Keratinocyte (primary cell): Measurements from ENCODE around the gene ANKRD44. TPM values are rescaled to one million over a fixed set of nuclear protein-coding genes. Genes with fewer than 3 reads are reported as not detected.

Source experiments
- DNase-seq: peaks from one replicate; pipeline ENCODE4 v3.0.0-alpha.2; 2011; ENCODE audit warnings: low read depth, missing footprints, low spot score
- FAIRE-seq: peaks from 2 replicates; lab custom pipeline; 2011; peaks lifted over from hg19 to GRCh38; lab: Jason Lieb, UNC
- H2AFZ ChIP-seq: 2 replicates; pipeline ENCODE4 v1.6.0; 2012; ENCODE audit warnings: low read length, control low read depth, inconsistent platforms; ENCODE audit not compliant: control insufficient read depth
- H3K27ac ChIP-seq: 2 replicates; pipeline ENCODE4 v1.5.1; 2011; ENCODE audit warnings: low read length; ENCODE audit not compliant: control insufficient read depth, insufficient read depth
- H3K27me3 ChIP-seq: 3 replicates; pipeline ENCODE4 v1.6.0; 2011; ENCODE audit warnings: low read length; ENCODE audit not compliant: control insufficient read depth, insufficient read depth; ENCODE audit errors: extremely low read depth
- H3K36me3 ChIP-seq, 2 experiments: 2 replicates in 1 of 2; 3 replicates in 1 of 2; pipeline ENCODE4 v1.5.1; 2011; ENCODE audit warnings: low read length in 2 of 2, mild to moderate bottlenecking in 1 of 2; ENCODE audit not compliant: control insufficient read depth in 2 of 2, insufficient read depth in 2 of 2; ENCODE audit errors: extremely low read depth in 1 of 2
- H3K4me1 ChIP-seq: 3 replicates; pipeline ENCODE4 v1.5.1; 2011; ENCODE audit warnings: low read length; ENCODE audit not compliant: control insufficient read depth, insufficient read depth; ENCODE audit errors: extremely low read depth
- H3K4me2 ChIP-seq: 3 replicates; pipeline ENCODE4 v1.6.0; 2011; ENCODE audit warnings: low read depth, low read length; ENCODE audit not compliant: control insufficient read depth, insufficient read depth; ENCODE audit errors: extremely low read depth
- H3K4me3 ChIP-seq, 3 experiments: fragments of 200-600 bp in 1 of 3; sonication (generic) in 1 of 3; 2 replicates in 2 of 3; 3 replicates in 1 of 3; pipeline ENCODE4 v1.5.1; 2011 to 2016; ENCODE audit warnings: low read length in 3 of 3, mild to moderate bottlenecking in 3 of 3, control low read depth in 2 of 3, inconsistent platforms in 1 of 3, low read depth in 1 of 3, mixed read lengths in 1 of 3, mixed run types in 1 of 3, moderate library complexity in 1 of 3; ENCODE audit not compliant: control insufficient read depth in 2 of 3, insufficient read depth in 2 of 3; ENCODE audit errors: extremely low read depth in 1 of 3
- H3K79me2 ChIP-seq: 2 replicates; pipeline ENCODE4 v1.6.0; 2012; ENCODE audit warnings: low read length; ENCODE audit not compliant: control insufficient read depth, insufficient read depth
- H3K9ac ChIP-seq: 3 replicates; pipeline ENCODE4 v1.6.0; 2011; ENCODE audit warnings: low read length; ENCODE audit not compliant: control insufficient read depth, insufficient read depth; ENCODE audit errors: extremely low read depth
- H3K9me1 ChIP-seq: 3 replicates; pipeline ENCODE4 v1.6.0; 2011; ENCODE audit warnings: low read length; ENCODE audit not compliant: control insufficient read depth, insufficient read depth; ENCODE audit errors: extremely low read depth
- H3K9me3 ChIP-seq: 2 replicates; pipeline ENCODE4 v1.5.1; 2012; ENCODE audit warnings: low read depth, low read length; ENCODE audit not compliant: control insufficient read depth
- H4K20me1 ChIP-seq: 3 replicates; pipeline ENCODE4 v1.6.0; 2011; ENCODE audit warnings: low read length; ENCODE audit not compliant: control insufficient read depth, insufficient read depth; ENCODE audit errors: extremely low read depth
- CTCF ChIP-seq, 3 experiments: IDR thresholded peaks in 1 of 3; conservative IDR thresholded peaks in 1 of 3; optimal IDR thresholded peaks in 1 of 3; 2 replicates in 2 of 3; 3 replicates in 1 of 3; pipeline versions ENCODE3 to v1.5.1; 2011; ENCODE audit warnings: low read length in 3 of 3, mild to moderate bottlenecking in 3 of 3, moderate library complexity in 2 of 3, control low read depth in 1 of 3, inconsistent platforms in 1 of 3; ENCODE audit not compliant: insufficient read depth in 2 of 3; ENCODE audit errors: extremely low read depth in 1 of 3
- EZH2 ChIP-seq: IDR thresholded peaks from one replicate; pipeline ENCODE4 v1.6.1; 2012; ENCODE audit warnings: inconsistent platforms, mild to moderate bottlenecking, low read length, moderate library complexity
- dilution Hi-C: fragments of 300-500 bp; cut with MboI; formaldehyde crosslinking; loops from one replicate; pipeline ENCODE4 v1.7.0; 2020; ENCODE audit warnings: low sequenced_read_pairs; ENCODE audit not compliant: extremely low pct_ligation_motif_present
- polyA plus RNA-seq, 5 experiments: library from polyadenylated mRNA; depleted of rRNA in 3 of 5; stranded (reverse) in 3 of 5; stranded (forward) in 1 of 5; unstranded in 1 of 5; fragments of >200 nt; gene quantifications; 1 replicate in 1 of 5; 2 replicates in 3 of 5; 3 replicates in 1 of 5; pipeline versions ENCODE4 v1.2.1 to v1.2.3, GENCODE V29; 2011 to 2012; ENCODE audit warnings: missing spikeins in 2 of 5, low read depth in 1 of 5, low replicate concordance in 1 of 5

Gene ANKRD44
- polyA plus RNA-seq, 1 donor (not counting 4 experiments of a cell fraction or from before 2014, with no cell fraction given) = 0.35 TPM

- H3K27me3 ChIP-seq = no peaks in the 10 kb centered on the region
- H3K4me1 ChIP-seq = peaks cover 5% of the 10 kb centered on the region
- no peak overlapping the region for H3K4me3 ChIP-seq
- H3K9me3 ChIP-seq = no peaks in the 10 kb centered on the region
- no peak overlapping the region for H3K9ac ChIP-seq
- H3K36me3 ChIP-seq = no peaks in the 10 kb centered on the region
- no peak overlapping the region for H3K27ac ChIP-seq
- TF ChIP-seq CTCF (optimal IDR thresholded peaks at IDR 0.05 in 1 of 3, IDR thresholded peaks at IDR 0.05 in 1 of 3, conservative IDR thresholded peaks at IDR 0.05 in 1 of 3; ENCODE audit: extremely low read depth in 1 of 3, insufficient read depth in 2 of 3, low read length in 3 of 3) (no peak), EZH2 (no peak)
- no peaks in the 10 kb centered on the region for H3K9me1 ChIP-seq
- no peak overlapping the region for H3K4me2 ChIP-seq
- DNase-seq (no peak), FAIRE-seq (no peak)
- no peaks in the 10 kb centered on the region for H3K79me2 ChIP-seq
- no peak overlapping the region for H2AFZ ChIP-seq
- no peaks in the 10 kb centered on the region for H4K20me1 ChIP-seq
- dilution Hi-C loops = no loop called here
These were observed 98.0 kb downstream of the ANKRD44 start for GRCh38 chr2:197212344-197213262.

- no peaks in the 10 kb centered on the region for H3K9me3 ChIP-seq
- H3K27me3 ChIP-seq = no peaks in the 10 kb centered on the region
- H3K9me1 ChIP-seq = no peaks in the 10 kb centered on the region
- TF ChIP-seq EZH2 = no peak
- TF ChIP-seq CTCF (optimal IDR thresholded peaks at IDR 0.05 in 1 of 3, IDR thresholded peaks at IDR 0.05 in 1 of 3, conservative IDR thresholded peaks at IDR 0.05 in 1 of 3; ENCODE audit: extremely low read depth in 1 of 3, insufficient read depth in 2 of 3, low read length in 3 of 3) = no peak
- FAIRE-seq (no peak), DNase-seq (no peak)
- peaks cover 5% of the 10 kb centered on the region for H3K4me1 ChIP-seq
- H2AFZ ChIP-seq = no peak overlapping the region
- H3K9ac ChIP-seq = no peak overlapping the region
- H3K79me2 ChIP-seq = no peaks in the 10 kb centered on the region
- dilution Hi-C loops = no loop called here
- H3K27ac ChIP-seq = no peak overlapping the region
- H4K20me1 ChIP-seq = no peaks in the 10 kb centered on the region
- no peak overlapping the region for H3K4me2 ChIP-seq
- no peak overlapping the region for H3K4me3 ChIP-seq
- no peaks in the 10 kb centered on the region for H3K36me3 ChIP-seq
These were observed 98.7 kb downstream of the ANKRD44 start for GRCh38 chr2:197211881-197212342.
